HG02678 (cell line): ENCODE data around the gene UCKL1.
"Not testable (repeated sequence)": the region's sequence is repeated elsewhere in the genome, so short reads cannot be mapped to it uniquely, and the experiment has no call there.

Experiments used
- ATAC-seq: cut with Tn5 transposase; IDR thresholded peaks from one replicate; pipeline ENCODE4 v1.9.1; 2021; ENCODE audit warnings: mild to moderate bottlenecking, moderate library complexity; ENCODE audit not compliant: unreplicated experiment

UCKL1 gene

GRCh38 chr20:63924241-63924640 is 32.0 kb downstream of the UCKL1 start:
- no peak for ATAC-seq

GRCh38 chr20:63923651-63924050 is 32.6 kb downstream of the UCKL1 start:
- no peak for ATAC-seq

GRCh38 chr20:63920226-63920625 is 36.0 kb downstream of the UCKL1 start:
- no peak for ATAC-seq

GRCh38 chr20:63919130-63919529 is 37.1 kb downstream of the UCKL1 start:
- ATAC-seq, result no peak

- ATAC-seq, result no peak
These were observed 38.4 kb downstream of the UCKL1 start for GRCh38 chr20:63917811-63918210.

GRCh38 chr20:63916371-63916939 is 39.8 kb downstream of the UCKL1 start:
- not testable (repeated sequence) for ATAC-seq

GRCh38 chr20:63915471-63915870 is 40.7 kb downstream of the UCKL1 start:
- no peak for ATAC-seq

GRCh38 chr20:63913768-63914167 is 42.4 kb downstream of the UCKL1 start:
- no peak for ATAC-seq

GRCh38 chr20:63911176-63911575 is 45.0 kb downstream of the UCKL1 start:
- ATAC-seq, result no peak

GRCh38 chr20:63908008-63908682 is 48.1 kb downstream of the UCKL1 start:
- no peak for ATAC-seq

- ATAC-seq, result no peak
These were observed 52.2 kb downstream of the UCKL1 start for GRCh38 chr20:63903796-63904561.

GRCh38 chr20:63900413-63900812 is 55.8 kb downstream of the UCKL1 start:
- no peak for ATAC-seq

- ATAC-seq, result no peak
These were observed 57.2 kb downstream of the UCKL1 start for GRCh38 chr20:63898882-63899558.

GRCh38 chr20:63897978-63898561 is 58.1 kb downstream of the UCKL1 start:
- no peak for ATAC-seq

- no peak for ATAC-seq
These were observed 59.7 kb downstream of the UCKL1 start for GRCh38 chr20:63896264-63897105.

- no peak for ATAC-seq
These were observed 60.3 kb downstream of the UCKL1 start for GRCh38 chr20:63895952-63896263.

GRCh38 chr20:63895202-63895951 is 60.8 kb downstream of the UCKL1 start:
- ATAC-seq, result peak; percentile 13

- peak; percentile 88 for ATAC-seq
These were observed 61.6 kb downstream of the UCKL1 start, which contains the start of gene DNAJC5 for GRCh38 chr20:63894358-63895201. Gene DNAJC5, plus strand, starts transcription at chr20:63895126. Its CDS starts 33,220 bp downstream, at chr20:63928346.

GRCh38 chr20:63893999-63894357 is 62.2 kb downstream of the UCKL1 start:
- no peak for ATAC-seq
